ENCODE data around the gene RPL12. TPM values are rescaled to one million over a fixed set of nuclear protein-coding genes. Genes with fewer than 3 reads are reported as not detected.

RPL12 gene
- total and polyA plus RNA-seq, 4 donors: 289 to 829 (median 485) TPM

DNA sequence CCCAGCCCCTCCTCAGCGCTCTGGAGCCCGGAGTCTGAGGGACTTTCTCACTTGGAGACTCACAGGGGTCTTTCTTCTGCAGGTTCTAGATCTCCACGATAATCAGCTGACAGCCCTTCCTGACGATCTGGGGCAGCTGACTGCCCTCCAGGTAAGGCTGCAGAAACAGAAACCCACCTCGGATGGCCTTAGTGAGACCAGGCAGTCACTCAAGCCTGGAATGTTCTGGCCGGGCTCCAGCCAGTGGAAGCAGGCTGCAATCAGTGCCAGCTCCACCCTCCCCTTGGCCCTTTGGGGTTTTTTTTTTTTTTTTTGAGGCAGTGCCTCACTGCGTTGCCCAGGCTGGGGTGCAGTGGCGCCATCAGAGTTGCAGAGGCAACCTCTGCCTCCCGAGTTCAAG lies 7.7 kb upstream of the RPL12 start:
- Histone ChIP-seq H3K4me1 (ENCODE audit: control insufficient read depth in 4 of 4, insufficient read depth in 4 of 4, low read length in 3 of 4) (peaks cover 0 to 9% (median 2%) of the 10 kb centered on the region in 4 donors), H3K27ac (ENCODE audit: low read depth in 1 of 2, low read length in 2 of 2) (no peak overlapping the region), H3K27me3 (ENCODE audit: control insufficient read depth in 4 of 4, insufficient read depth in 4 of 4, low read length in 3 of 4) (no peaks in the 10 kb centered on the region), H3K36me3 (ENCODE audit: control insufficient read depth in 4 of 4, insufficient read depth in 3 of 4, low read depth in 1 of 4, low read length in 3 of 4) (peaks cover 15 to 48% (median 31%) of the 10 kb centered on the region in 4 donors), H3K9ac (ENCODE audit: low read depth in 1 of 2, low read length in 2 of 2) (no peak overlapping the region), H3K9me3 (ENCODE audit: control insufficient read depth in 4 of 4, low read length in 3 of 4) (no peaks in the 10 kb centered on the region), H3K4me3 (ENCODE audit: low read depth in 1 of 3, low read length in 3 of 3) (no peak overlapping the region)
- no peak for DNase-seq (ENCODE audit: low spot score)
- TF ChIP-seq HNF4G (IDR thresholded peaks at IDR 0.05) (no peak), EGR1 (IDR thresholded peaks at IDR 0.05; ENCODE audit: low read depth in 2 of 2) (no peak), RXRA (IDR thresholded peaks at IDR 0.05) (no peak), FOXA1 (IDR thresholded peaks at IDR 0.05) (no peak), TAF1 (conservative IDR thresholded peaks at IDR 0.05) (no peak), RAD21 (IDR thresholded peaks at IDR 0.05) (no peak), HNF4A (conservative IDR thresholded peaks at IDR 0.05) (no peak), NR2F2 (IDR thresholded peaks at IDR 0.05) (no peak), GABPA (IDR thresholded peaks at IDR 0.05 in 1 of 2, conservative IDR thresholded peaks at IDR 0.05 in 1 of 2) (no peak), JUND (IDR thresholded peaks at IDR 0.05) (no peak), ATF3 (IDR thresholded peaks at IDR 0.05) (no peak), MAX (IDR thresholded peaks at IDR 0.05) (no peak)
- WGBS: 95% methylated on average over 9 of the region's 9 CpGs

DNA sequence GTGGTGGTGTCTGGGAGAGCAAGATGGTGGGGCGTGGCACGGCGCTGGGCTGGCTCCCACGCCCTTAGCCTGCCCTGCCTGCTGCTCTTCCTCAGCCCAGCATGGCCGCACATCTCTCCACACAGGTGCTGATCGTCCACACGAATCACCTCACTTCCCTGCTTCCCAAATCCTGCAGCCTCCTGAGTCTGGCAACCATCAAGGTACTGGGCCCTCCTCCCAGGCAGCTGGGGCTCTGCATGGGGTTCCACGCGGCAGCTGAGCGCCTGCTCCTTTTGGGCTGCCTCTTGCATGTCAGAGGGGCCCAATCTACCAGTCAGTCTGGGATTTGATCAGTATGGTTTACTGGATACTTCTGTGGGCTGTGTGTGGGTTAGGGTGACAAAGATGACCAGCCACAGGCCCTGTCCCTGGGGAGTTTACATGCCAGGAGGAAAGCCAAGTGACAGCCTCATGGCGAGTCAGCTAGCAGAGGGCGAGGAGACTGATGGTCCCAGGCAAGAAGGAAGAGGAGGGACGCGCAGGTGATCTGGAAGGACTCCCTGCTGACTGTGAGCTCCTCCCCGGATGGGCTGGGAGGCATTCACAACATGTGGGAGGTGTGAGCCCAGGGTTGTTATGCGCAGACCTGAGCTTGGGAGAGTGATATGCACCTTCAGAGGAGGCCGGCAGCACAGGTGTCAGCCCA lies 6.1 kb upstream of the RPL12 start:
- no peak for TF ChIP-seq CTCF (IDR thresholded peaks at IDR 0.05; ENCODE audit: low read depth, low read length, missing input control)
- no peak for TF ChIP-seq JUND (IDR thresholded peaks at IDR 0.05)
- TF ChIP-seq HNF4A (conservative IDR thresholded peaks at IDR 0.05): no peak
- no peak for TF ChIP-seq RAD21 (IDR thresholded peaks at IDR 0.05)
- no peak for TF ChIP-seq ZBTB33 (IDR thresholded peaks at IDR 0.05)
- H3K9ac ChIP-seq (ENCODE audit: low read depth in 1 of 2, low read length in 2 of 2): no peak overlapping the region
- H3K27ac ChIP-seq (ENCODE audit: low read depth in 1 of 2, low read length in 2 of 2): no peak overlapping the region
- H3K36me3 ChIP-seq (ENCODE audit: control insufficient read depth in 4 of 4, insufficient read depth in 3 of 4, low read depth in 1 of 4, low read length in 3 of 4): peaks cover 15 to 34% (median 21%) of the 10 kb centered on the region in 4 donors
- no peaks in the 10 kb centered on the region for H3K27me3 ChIP-seq (ENCODE audit: control insufficient read depth in 4 of 4, insufficient read depth in 4 of 4, low read length in 3 of 4)
- peaks cover 2 to 19% (median 11%) of the 10 kb centered on the region in 4 donors for H3K4me1 ChIP-seq (ENCODE audit: control insufficient read depth in 4 of 4, insufficient read depth in 4 of 4, low read length in 3 of 4)
- no peaks in the 10 kb centered on the region for H3K9me3 ChIP-seq (ENCODE audit: control insufficient read depth in 4 of 4, low read length in 3 of 4)
- no peak overlapping the region for H3K4me3 ChIP-seq (ENCODE audit: low read depth in 1 of 3, low read length in 3 of 3)
- 93% methylated on average over 17 of the region's 17 CpGs for WGBS
- DNase-seq (ENCODE audit: low spot score): no peak
